ENCODE results near the gene FMNL2. TPM values are rescaled to one million over a fixed set of nuclear protein-coding genes. Genes with fewer than 3 reads are reported as not detected.
"Not testable (repeated sequence)": the region's sequence is repeated elsewhere in the genome, so short reads cannot be mapped to it uniquely, and the experiment has no call there.

The FMNL2 gene
- 80.5 and 98.0 TPM in 2 replicates for total RNA-seq (2014; rRNA removed; shearing (Covaris generic))
- 47.5 and 68.0 TPM in 2 replicates for polyA plus RNA-seq (2014; cell fraction: nucleus; rRNA removed)

GRCh38 chr2:152335016-152335725 is at the start of gene FMNL2:
TSS of gene FMNL2 (plus strand) at chr2:152335174.
- peak; percentile 86 for DNase-seq (ENCODE audit: extremely low read depth, low read depth)

- no peak for DNase-seq (ENCODE audit: extremely low read depth, low read depth)
These were observed 42.0 kb upstream of the FMNL2 start for GRCh38 chr2:152292991-152293390.

- DNase-seq (ENCODE audit: extremely low read depth, low read depth), result no peak
These were observed 37.3 kb upstream of the FMNL2 start for GRCh38 chr2:152297715-152298114.

GRCh38 chr2:152298754-152299153 is 36.2 kb upstream of the FMNL2 start:
- peak; percentile 8 for DNase-seq (ENCODE audit: extremely low read depth, low read depth)

GRCh38 chr2:152301131-152301530 is 33.8 kb upstream of the FMNL2 start:
- DNase-seq (ENCODE audit: extremely low read depth, low read depth), result no peak

- DNase-seq (ENCODE audit: extremely low read depth, low read depth), result no peak
These were observed 31.0 kb upstream of the FMNL2 start for GRCh38 chr2:152303951-152304350.

GRCh38 chr2:152304836-152305235 is 30.1 kb upstream of the FMNL2 start:
- DNase-seq (ENCODE audit: extremely low read depth, low read depth), result no peak

- no peak for DNase-seq (ENCODE audit: extremely low read depth, low read depth)
These were observed 27.1 kb upstream of the FMNL2 start for GRCh38 chr2:152307863-152308262.

GRCh38 chr2:152309352-152310214 is 25.4 kb upstream of the FMNL2 start:
- peak; percentile 69 for DNase-seq (ENCODE audit: extremely low read depth, low read depth)

- no peak for DNase-seq (ENCODE audit: extremely low read depth, low read depth)
These were observed 15.0 kb upstream of the FMNL2 start for GRCh38 chr2:152319822-152320570.

- DNase-seq (ENCODE audit: extremely low read depth, low read depth), result no peak
These were observed 14.2 kb upstream of the FMNL2 start for GRCh38 chr2:152320814-152321213.

- DNase-seq (ENCODE audit: extremely low read depth, low read depth), result no peak
These were observed 12.8 kb upstream of the FMNL2 start for GRCh38 chr2:152322222-152322621.

- DNase-seq (ENCODE audit: extremely low read depth, low read depth), result not testable (repeated sequence)
These were observed 9.8 kb upstream of the FMNL2 start for GRCh38 chr2:152325126-152325525.

- no peak for DNase-seq (ENCODE audit: extremely low read depth, low read depth)
These were observed 8.3 kb upstream of the FMNL2 start for GRCh38 chr2:152326710-152327109.

GRCh38 chr2:152328013-152328412 is 7.0 kb upstream of the FMNL2 start:
- no peak for DNase-seq (ENCODE audit: extremely low read depth, low read depth)

GRCh38 chr2:152330235-152330866 is 4.6 kb upstream of the FMNL2 start:
- no peak for DNase-seq (ENCODE audit: extremely low read depth, low read depth)

GRCh38 chr2:152334701-152335015 is 316 bp upstream of the FMNL2 start:
- DNase-seq (ENCODE audit: extremely low read depth, low read depth), result no peak

GRCh38 chr2:152335726-152336118 is 748 bp downstream of the FMNL2 start:
- no peak for DNase-seq (ENCODE audit: extremely low read depth, low read depth)

- DNase-seq (ENCODE audit: extremely low read depth, low read depth), result peak; percentile 44
These were observed 1.3 kb downstream of the FMNL2 start for GRCh38 chr2:152336119-152336853.

All from NCI-H460 (cell line).